GM21786 (cell line): Measurements from ENCODE around the gene SIDT2.

Experiments used
- ATAC-seq: cut with Tn5 transposase; IDR thresholded peaks from one replicate; pipeline ENCODE4 v1.9.1; 2021; ENCODE audit not compliant: unreplicated experiment

Gene SIDT2

DNA sequence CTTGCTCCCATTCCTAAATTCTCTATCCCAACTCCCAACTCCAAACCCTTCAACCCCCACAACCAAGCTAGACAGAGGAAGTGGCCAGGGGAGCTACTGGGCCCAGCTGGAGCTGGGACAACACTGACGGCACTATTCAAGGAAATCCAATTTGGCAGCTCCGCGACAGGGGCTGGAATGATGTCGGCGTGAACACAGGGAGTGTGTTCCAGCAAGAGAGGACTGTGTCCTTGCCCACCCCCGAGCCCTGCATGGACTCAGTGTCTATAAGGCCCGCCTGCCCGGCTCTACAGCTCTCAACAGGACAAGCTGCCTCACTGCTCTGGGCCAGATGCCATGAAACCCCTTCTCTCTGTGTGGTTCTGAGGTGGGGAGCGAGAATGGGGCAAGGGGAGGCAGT, 42.0 kb downstream of the SIDT2 start:
- no peak for ATAC-seq

- ATAC-seq = no peak
Observed at GRCh38 chr11:117220999-117221774, 42.6 kb downstream of the SIDT2 start.

- no peak for ATAC-seq
Observed at GRCh38 chr11:117221775-117222517, 43.4 kb downstream of the SIDT2 start.

DNA sequence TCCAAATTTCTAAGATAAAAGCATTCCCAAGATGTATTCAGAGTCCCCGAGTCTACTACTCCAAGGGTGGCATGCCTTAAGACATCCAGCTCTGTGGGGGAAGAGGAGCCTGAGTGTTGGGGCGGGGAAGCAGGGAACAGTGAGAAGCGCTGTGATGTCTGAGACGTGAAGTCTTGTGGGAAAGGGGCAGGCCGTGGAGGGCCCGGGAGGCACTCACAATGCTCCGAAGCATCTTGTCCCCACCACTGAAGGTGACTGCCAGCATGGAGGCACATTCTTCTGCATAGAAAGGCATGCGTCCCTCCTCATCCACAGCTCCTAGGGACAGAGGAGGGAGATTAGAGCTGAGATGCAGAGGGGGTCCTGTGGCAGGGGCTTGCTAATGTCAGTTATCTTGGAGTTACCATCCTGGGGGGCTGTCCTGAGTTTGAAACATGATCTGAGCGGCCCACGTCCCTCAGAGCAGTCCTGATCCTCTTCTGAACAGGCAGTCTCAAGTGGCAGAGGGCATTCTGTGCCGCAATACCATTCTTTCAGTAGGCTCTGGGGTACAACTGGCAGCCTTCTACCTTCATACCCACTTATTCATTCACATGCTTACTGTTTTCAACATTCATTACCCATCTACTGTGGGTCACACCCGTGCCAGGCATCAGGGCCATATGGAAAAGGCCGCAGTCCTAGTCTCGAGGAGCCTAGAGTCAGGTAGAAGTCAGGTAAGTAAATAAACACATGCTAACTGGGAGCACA, 44.6 kb downstream of the SIDT2 start:
- ATAC-seq = no peak

GRCh38 chr11:117223741-117224689, 45.5 kb downstream of the SIDT2 start:
- ATAC-seq = no peak

- no peak for ATAC-seq
Observed at GRCh38 chr11:117225553-117226170, 47.1 kb downstream of the SIDT2 start.

DNA sequence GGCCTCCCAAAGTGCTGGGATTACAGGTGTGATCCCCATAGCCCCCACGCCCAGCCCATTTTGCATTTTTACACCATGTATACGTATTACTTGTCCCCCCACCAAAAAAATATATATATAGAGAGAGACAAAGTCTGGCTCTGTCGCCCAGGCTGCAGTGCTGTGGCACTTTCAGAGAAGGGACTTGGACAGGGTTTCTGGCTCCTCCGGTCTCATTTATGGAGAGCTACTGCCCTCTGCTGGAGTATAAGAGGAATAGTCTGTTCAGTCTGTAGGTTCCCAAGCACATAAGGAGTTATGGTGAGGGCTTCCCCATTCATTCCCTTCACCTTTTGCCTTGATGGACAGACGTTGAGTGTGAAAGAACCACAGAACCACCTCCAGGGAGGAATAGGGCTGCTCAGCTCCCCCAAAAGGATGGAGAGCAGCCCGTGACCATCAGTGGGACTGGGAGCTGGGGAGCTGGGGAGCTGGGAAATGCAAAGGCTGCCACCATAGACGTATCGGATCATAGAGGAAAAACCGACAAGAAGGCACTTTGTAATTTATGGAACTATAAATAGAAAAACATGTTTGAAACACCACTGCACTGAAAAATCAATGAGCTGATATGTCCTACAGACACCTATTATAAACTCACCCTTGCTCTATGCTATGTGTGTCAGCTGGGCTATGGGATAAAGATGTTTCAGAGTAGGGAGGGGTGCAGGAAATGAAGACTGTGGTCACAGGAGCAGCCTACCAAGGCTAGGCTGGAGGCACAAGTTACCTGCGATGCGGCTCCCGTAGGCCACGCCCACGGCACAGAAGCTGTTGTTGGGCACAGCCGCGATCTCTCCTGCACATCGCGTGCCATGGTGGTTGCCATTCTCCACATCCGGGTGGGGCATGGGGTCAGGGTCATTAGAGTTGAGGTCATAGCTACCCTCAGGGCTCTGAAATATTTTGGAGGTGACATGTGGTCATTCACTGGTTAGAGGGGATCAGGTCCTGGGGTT, 48.1 kb downstream of the SIDT2 start:
- no peak for ATAC-seq

DNA sequence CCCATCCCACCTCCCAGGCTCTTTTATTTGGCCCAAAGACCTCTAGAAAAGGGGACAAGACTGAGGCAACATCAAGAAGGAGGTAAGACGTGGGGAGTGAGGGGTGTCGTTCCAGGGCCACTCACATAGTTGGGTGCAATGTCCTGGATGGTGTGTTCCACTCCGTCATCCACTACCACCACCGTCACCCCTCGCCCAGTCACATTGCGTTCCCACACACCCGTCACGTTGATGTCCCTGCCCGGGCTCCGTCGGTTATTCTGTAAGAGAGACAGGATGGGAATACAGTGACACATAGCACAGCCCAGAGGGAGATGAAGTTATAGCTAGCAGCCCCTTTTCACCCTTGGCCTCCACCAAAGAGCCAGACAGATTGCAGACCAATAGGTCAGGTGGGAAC, 49.5 kb downstream of the SIDT2 start:
- no peak for ATAC-seq

DNA sequence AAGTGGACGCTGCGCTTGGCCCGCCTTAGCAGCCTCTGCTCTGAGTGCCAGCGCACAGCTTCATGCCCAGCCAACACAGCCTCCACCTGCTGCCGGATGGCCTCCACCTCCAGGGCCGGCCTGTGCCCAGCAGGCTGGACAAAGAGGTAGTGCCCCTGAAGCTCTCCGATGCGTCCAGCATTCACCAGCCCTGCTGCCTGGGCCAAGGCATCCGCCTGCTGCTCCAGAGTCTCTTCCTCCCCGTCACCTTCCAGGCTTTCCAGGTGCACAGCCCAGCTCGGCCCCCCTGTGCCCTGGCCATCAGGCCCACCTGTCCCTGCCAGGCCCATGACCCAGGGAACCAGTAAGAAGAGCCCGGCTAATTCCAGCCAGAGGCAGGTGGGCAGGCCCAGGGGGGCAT, 50.9 kb downstream of the SIDT2 start:
- ATAC-seq = no peak

DNA sequence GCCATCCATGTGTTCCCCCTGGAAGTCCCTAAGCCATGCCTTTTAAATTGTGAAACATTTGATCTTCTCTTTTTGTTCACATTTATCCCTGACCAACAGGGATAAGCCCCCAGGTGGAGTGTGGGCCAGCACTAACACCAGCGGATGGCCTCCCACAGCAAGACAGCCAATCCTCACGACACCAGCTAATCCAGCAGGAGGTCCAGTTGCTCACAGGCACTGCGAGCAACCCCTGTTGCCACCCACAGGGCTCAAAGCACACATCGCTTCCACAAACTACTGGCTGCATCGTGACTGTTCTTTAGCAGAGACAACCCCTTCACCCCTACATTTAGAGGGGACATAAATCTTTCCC, 51.4 kb downstream of the SIDT2 start:
- ATAC-seq = no peak

DNA sequence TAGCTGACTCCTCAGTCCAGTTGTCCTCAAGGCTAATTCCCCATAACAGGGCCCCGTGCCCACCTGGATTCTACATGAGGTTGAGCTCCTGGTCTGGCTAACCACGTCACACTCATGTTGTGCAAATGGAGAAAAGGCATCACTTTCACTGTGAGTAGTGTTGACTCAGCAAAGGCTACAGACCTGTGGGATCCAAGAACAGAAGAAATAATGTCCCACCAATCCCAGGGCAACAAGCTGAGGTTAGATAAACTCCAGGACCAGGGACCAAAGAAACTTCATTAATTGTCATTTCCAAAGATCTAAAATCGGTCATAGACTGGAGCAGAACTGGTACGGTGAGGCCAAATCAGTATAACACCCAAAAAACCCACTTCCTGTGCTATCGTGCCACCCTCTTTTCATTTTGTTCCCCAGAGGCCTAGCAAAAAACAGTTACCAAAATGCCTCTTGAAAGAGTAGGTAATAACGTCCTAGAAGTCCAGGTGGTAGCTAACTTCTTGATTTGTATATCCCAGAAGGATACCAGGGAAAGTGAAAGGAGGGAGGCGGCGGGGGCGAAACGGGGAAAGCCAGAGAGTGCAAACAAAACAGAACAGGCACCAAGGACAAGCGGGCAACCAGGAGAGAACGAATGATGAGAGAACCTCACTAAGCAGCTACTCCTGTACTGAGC, 51.9 kb downstream of the SIDT2 start:
- peak; percentile 34 for ATAC-seq

DNA sequence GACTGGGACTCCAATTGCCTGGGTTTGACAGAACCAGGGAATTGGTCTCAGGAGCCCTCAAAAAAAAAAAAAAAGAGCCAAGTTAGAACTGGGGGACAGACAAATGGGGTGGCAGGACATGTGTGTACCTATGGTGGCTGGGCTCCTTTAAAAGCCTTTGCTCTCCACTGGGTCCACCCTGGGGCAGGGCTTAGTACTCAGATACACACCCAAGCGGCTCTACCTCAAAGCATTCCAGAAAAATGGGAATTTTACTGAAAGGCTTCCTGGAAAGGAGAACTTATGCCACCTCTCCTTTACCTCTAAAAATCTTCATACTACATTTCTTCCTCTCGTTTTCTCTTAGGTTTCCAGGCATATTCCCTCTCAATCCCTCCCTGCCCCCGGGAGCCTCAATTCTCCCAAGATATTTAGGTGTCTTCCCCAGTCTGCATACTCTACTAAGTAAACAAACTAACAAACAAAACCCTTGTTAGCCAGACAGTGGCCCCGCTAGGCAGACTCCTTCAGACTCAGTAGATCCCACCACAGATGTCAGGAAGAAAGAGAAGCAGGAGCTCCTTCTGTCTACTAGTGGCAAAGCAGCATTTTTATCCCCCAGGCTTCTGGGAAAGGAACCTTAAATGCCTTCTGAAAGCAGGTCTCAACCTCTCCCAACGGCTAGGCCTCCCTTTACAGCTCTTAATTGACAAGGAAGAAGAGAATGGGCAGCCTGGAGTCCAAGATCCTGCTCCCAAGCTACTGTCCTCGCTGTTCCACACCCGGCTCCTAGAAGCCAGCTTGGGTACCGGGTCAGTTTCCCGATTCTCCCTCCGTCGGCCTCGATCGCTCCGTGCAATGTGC, 52.7 kb downstream of the SIDT2 start:
- ATAC-seq = no peak

DNA sequence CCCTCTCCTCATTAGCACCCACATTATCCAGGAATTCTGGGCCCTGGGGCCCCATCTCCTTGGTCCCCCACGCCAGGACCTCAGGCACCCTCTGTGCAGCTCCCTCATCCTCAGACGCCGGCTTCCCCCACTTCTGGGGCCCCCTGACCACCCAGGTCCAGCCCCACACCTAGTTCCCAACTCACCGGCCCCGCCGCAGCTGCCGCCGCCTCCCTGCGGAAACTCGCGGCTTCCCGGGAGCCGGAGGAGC, 53.2 kb downstream of the SIDT2 start, which contains the start of gene PCSK7:
TSS of gene PCSK7 (minus strand) at position 232 of the 250 bp plus-strand sequence. CDS start 2,229 bp downstream, outside the sequence.
- peak; percentile 2 for ATAC-seq

DNA sequence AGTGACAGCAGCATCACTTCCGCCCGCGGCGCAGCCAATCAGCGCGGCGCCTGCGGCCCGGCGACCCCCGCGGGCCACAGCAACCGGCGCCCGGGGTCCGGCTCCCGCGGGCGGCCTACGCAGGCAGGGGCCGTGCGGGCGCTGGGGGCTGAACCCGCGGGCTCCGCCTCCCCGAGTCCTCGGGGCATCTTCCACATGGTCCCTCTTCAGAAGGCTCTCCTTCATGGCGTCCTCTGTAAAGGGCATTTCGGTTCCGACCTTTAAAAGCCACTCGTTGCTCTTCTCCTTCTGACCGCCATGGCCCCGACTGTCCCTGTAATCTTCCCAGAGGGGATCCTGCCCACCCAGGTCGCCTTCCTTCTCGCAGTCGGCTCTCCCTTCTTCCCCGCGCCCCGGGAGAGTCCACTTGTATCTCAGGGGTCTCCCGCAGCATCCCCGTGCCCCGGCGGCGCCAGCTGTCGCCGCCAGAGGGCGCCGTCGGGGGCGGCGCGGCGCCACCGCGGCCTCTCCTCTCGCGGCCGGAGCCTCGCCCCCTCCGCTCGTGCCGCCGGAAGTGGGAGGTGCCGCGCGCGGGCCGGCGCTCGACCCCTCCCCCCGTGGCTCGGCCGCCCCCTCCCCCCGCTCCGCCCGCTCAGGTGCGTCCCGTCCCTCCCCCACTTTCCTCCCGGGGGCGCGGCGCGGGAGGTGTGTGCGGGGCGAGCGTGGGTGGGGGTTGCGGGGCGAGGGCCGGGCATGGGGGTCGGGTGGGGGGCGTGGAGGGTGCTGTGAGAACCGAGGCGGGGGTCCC, 53.7 kb downstream of the SIDT2 start, which contains the start of gene RNF214:
TSS of gene RNF214 (plus strand) at position 580 of the 787 bp plus-strand sequence. CDS start 1,602 bp downstream, outside the sequence.
- ATAC-seq = peak; percentile 66

GRCh38 chr11:117232911-117233409, 54.4 kb downstream of the SIDT2 start:
- no peak for ATAC-seq

DNA sequence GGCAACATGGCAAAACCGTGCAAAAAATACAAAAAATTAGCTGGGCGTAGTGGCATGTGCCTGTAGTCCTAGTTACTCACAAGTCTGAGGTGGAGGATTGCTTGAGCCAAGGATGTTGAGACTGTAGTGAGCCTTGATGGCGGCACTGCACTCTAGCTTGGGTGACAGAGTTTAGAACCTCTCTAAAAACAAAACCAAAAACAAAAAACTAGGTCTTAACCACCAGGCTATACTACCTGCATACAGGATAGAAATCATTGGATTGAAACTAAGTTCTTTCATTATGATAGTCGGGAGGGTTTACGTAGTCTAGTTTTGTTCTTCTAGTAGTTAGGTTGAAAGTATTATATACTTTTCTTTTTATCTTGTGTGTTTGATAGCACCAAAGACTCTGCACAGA, 59.7 kb downstream of the SIDT2 start:
- no peak for ATAC-seq

DNA sequence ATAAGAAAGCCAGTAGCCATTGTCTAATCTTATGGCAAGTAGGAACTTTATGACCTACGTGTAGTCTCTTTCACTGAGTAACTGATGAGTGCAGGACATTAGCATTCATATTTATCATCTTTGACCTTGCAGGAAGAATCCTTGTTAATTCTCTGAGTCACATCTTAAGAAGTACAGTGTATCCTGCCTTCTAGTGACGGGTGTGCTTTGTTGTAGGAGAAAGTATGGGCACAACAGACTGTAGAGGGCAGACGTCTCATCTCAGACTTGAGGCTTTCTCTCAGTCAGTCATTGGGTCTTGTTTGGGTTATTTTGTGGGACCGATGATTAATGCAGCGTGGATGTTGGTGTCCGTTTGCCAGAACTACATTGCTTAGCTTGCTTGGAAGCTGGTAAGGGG, 60.8 kb downstream of the SIDT2 start:
- no peak for ATAC-seq
